Tibial nerve (tissue), 4 donors: ENCODE measurements around the gene HSD17B3.

ENCODE experiments used
- CTCF ChIP-seq, 5 experiments: fragments of 200-600 bp in 3 of 5; fragments of 450-650 bp in 2 of 5; sonication (generic) in 3 of 5; IDR thresholded peaks; one replicate each; pipeline ENCODE4 v1.5.1; 2016 to 2019; ENCODE audit warnings: antibody characterized with exemption in 5 of 5, mild to moderate bottlenecking in 3 of 5, moderate library complexity in 2 of 5
- EP300 ChIP-seq, 2 donors: sonication (generic); formaldehyde crosslinking; IDR thresholded peaks; one replicate each; pipeline ENCODE4 v1.6.1; 2017; ENCODE audit warnings: antibody characterized with exemption in 2 of 2, mild to moderate bottlenecking in 1 of 2
- POLR2A ChIP-seq, 2 donors: fragments of 450-650 bp; IDR thresholded peaks; one replicate each; pipeline ENCODE4 v1.6.1; 2017; ENCODE audit warnings: antibody characterized with exemption in 2 of 2, mild to moderate bottlenecking in 2 of 2, moderate library complexity in 2 of 2

GRCh38 chr9:96201140-96201539 lies 100.8 kb downstream of the HSD17B3 start:
- TF ChIP-seq CTCF (IDR thresholded peaks at IDR 0.05) = no peak
- no peak for TF ChIP-seq EP300 (IDR thresholded peaks at IDR 0.05)
- TF ChIP-seq POLR2A (IDR thresholded peaks at IDR 0.05) = no peak
